Stimulated activated naive B cell treated with anti-CD40 and anti-IgM and Interleukin-4, amounts not matched to agents 10 μg/mL and 1 μg/mL and 100 μg/mL, for 72 hours (primary cell): ENCODE data around the gene KRT73.

Source experiments
- ATAC-seq, 2 donors: fragments of 150-1000 bp; cut with Tn5 transposase; replicated peaks; 2 replicates each; pipeline ENCODE4 v1.10.0; 2021; ENCODE audit warnings: moderate library complexity in 1 of 2
- DNase-seq: peaks from one replicate; pipeline ENCODE4 v3.0.0; 2021
- H3K27ac Mint-ChIP-seq: one replicate; pipeline ENCODE4 v1.8.0; 2022; ENCODE audit warnings: mild to moderate bottlenecking, mixed read lengths
- H3K27me3 Mint-ChIP-seq, 2 donors: one replicate each; pipeline ENCODE4 v1.8.0; 2022; ENCODE audit warnings: mixed read lengths in 2 of 2
- H3K36me3 Mint-ChIP-seq, 2 donors: one replicate each; pipeline ENCODE4 v1.8.0; 2022; ENCODE audit warnings: mixed read lengths in 2 of 2, mild to moderate bottlenecking in 1 of 2
- H3K4me1 Mint-ChIP-seq, 2 donors: one replicate each; pipeline ENCODE4 v1.8.0; 2022; ENCODE audit warnings: mixed read lengths in 2 of 2, mild to moderate bottlenecking in 1 of 2
- H3K4me3 Mint-ChIP-seq, 2 donors: one replicate each; pipeline ENCODE4 v1.8.0; 2022; ENCODE audit warnings: mild to moderate bottlenecking in 2 of 2, mixed read lengths in 2 of 2, moderate library complexity in 1 of 2
- H3K9me3 Mint-ChIP-seq, 2 donors: one replicate each; pipeline ENCODE4 v1.8.0; 2022; ENCODE audit warnings: mixed read lengths in 2 of 2, mild to moderate bottlenecking in 1 of 2

KRT73 gene

DNA sequence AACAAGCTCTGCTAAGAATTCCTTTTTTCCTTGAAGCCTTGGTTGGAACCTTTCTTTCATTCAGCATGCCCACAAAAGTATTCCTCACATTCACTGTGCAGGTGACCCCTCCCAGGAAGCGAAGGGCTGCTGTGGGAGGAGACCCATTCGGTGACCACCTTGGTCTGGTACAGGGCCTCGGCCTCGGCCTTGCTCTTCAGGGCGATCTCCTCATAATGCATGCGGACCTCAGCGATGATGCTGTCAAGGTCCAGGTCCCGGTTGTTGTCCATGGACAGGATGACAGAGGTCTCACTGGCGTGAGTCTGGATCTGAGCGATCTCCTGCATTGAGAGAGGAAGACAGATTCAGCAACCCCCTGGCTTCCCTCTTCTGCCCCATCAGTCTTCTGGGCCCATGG is 47.8 kb downstream of the KRT73 start:
- Mint-ChIP-seq H3K9me3 (no peaks in the 10 kb centered on the region), H3K4me1 (no peaks in the 10 kb centered on the region), H3K4me3 (no peak overlapping the region), H3K27ac (no peak overlapping the region), H3K27me3 (peaks cover 25 to 30% of the 10 kb centered on the region in 2 donors), H3K36me3 (no peaks in the 10 kb centered on the region)
- ATAC-seq (no peak), DNase-seq (no peak)

DNA sequence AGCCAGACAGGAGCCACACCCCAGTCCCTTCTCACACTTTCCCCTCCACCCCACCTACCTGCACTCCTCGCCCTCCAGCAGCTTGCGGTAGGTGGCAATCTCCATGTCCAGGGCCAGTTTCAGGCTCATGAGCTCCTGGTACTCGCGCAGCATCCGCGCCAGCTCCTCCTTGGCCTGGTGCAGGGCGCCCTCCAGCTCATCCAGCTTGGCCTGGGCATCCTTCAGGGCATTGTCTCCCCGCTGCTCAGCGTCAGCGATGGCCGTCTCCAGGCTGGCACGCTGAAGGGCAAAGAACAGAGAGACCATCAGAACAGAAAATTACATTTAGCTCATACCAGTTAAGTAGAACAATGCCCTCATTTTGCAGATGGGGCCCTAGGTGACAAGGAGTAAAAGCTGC is 50.2 kb downstream of the KRT73 start:
- Mint-ChIP-seq H3K27me3 (peaks cover 33 to 40% of the 10 kb centered on the region in 2 donors), H3K4me1 (no peaks in the 10 kb centered on the region), H3K36me3 (no peaks in the 10 kb centered on the region), H3K9me3 (no peaks in the 10 kb centered on the region), H3K4me3 (no peak overlapping the region), H3K27ac (no peak overlapping the region)
- ATAC-seq (no peak), DNase-seq (no peak)

DNA sequence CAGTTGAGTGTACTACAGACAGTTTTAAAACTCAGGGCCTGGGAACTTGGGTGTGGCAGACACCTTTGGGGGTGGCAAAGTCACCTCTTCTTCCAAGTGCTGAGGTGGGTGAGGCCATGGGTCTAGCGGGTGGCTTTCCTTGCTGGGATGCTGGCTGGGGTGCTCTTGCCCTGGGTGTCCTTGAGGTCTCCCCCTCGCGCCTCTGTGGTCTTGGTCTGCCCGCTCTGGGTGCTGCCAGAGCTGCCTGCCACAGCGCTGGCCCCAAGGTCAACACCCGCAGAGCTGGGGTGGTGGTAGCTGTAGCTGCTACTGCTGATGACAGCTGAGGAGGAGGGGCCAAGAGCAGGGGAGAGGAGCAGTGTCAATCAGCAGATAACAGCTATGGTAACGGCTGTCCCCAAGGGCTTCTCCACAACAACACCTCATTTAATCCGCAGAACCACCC is 51.5 kb downstream of the KRT73 start:
- Mint-ChIP-seq H3K27ac (no peak overlapping the region), H3K36me3 (no peaks in the 10 kb centered on the region), H3K27me3 (peaks cover 25 to 32% of the 10 kb centered on the region in 2 donors), H3K4me3 (no peak overlapping the region), H3K4me1 (no peaks in the 10 kb centered on the region), H3K9me3 (no peaks in the 10 kb centered on the region)
- no peak for DNase-seq
- no peak for ATAC-seq

DNA sequence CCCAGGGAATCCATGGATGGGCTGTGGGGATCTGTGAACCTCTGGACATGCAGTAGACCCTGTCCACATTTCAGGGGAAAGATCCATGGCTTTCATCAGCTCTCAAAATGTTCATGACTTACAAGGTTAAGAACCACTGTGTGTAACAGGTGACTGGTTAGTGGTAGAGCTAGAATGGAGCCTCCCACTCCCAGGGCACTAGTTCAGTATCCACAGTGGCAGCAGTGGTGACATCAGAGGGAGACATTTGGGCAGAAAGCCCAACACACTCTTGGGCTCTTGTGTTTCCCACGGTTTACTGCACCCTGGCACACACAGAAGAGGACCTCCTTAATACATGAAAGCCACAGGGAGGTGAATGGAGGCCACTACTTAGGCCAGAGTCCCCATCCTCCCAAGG is 53.8 kb downstream of the KRT73 start:
- H3K36me3 Mint-ChIP-seq = no peaks in the 10 kb centered on the region
- no peak for DNase-seq
- ATAC-seq = no peak
- H3K27ac Mint-ChIP-seq = no peak overlapping the region
- no peaks in the 10 kb centered on the region for H3K9me3 Mint-ChIP-seq
- no peaks in the 10 kb centered on the region for H3K4me1 Mint-ChIP-seq
- H3K4me3 Mint-ChIP-seq = no peak overlapping the region
- H3K27me3 Mint-ChIP-seq = peaks cover 25% of the 10 kb centered on the region in 2 donors

DNA sequence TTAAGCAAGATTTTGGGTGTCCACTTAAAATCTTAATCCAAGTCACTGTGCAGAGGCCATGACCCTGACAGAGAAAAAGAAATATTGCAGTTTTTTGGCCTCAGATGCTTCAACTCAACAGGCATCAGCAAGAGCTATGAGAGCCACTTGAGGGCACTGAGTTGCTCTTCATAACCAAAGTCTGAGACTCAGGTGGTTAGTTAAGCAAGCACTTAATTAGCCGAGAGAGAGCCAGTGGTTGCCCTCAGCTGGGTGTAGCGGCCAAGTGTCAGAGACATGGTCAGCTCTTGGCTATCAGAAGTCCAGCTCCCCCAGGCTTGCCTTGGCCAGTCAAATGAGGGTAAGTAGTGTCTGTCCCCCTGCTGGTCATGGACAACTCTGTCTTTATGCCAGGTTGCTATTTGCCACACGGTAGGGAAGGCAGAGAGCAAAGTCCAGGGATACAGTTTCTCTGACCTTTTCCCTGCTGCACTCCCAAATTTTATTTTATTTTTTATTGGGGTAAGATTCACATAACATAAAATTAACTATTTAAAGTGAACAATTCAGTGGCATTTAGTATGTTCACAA is 56.4 kb downstream of the KRT73 start:
- Mint-ChIP-seq H3K27me3 (peaks cover 18 to 23% of the 10 kb centered on the region in 2 donors), H3K9me3 (no peaks in the 10 kb centered on the region), H3K4me3 (no peak overlapping the region), H3K4me1 (no peaks in the 10 kb centered on the region), H3K27ac (no peak overlapping the region), H3K36me3 (no peaks in the 10 kb centered on the region)
- no peak for DNase-seq
- ATAC-seq = no peak

DNA sequence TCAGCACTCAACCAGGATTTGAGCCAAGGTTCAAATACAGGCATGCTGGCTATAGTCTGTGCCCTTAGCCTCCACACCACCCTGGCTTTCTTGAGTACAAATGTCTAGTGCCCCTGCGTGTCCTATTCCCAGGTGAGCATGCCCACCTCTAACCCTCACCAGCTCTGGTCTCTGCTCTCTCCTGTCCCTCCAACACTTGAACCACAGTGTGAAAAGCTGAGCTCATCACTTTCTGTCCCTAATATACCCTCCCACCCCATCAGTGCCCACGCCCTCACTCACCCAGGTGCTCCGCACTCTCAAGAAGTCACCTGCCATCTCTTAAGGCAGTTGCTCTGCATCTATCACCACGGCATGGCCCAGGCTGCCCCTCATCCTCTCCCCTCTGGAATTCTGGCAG is 58.4 kb downstream of the KRT73 start:
- Mint-ChIP-seq H3K36me3 (no peaks in the 10 kb centered on the region), H3K9me3 (no peaks in the 10 kb centered on the region), H3K4me3 (no peak overlapping the region), H3K27me3 (peaks cover 13 to 19% of the 10 kb centered on the region in 2 donors), H3K27ac (no peak overlapping the region), H3K4me1 (no peaks in the 10 kb centered on the region)
- ATAC-seq = no peak
- no peak for DNase-seq

DNA sequence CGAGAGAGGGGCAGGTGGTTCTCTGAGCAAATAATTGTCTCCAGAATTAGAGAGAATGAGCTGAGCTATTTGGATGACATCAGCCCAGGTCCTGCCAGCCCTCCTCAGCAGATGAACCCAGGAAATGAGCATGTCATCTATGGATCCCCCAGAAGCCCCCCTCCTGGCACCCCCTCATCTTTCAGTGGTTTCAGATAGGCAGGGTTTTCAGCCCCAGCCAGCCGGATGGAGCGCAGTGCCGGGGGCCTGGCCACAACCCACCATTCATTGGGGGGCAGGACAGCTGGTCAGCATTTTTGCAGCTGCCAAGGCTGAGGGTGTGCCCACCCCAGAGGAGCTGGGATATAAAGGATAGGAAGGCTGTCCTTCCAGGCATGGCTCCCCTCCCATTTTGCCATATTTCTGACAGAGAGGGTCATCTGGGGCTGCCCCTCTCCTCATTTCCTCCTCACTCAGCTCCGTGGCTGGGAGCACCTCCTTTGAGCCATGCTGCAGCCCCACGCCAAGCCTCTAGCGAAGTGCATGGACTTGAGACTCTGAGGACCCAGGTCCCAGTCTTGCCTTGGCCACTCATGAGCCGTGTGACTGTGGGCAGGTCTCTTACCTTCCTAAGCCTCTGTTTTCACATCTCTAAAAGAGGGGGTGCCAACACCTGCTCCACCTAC is 59.4 kb downstream of the KRT73 start:
- DNase-seq (no peak), ATAC-seq (no peak)
- Mint-ChIP-seq H3K4me1 (no peaks in the 10 kb centered on the region), H3K9me3 (no peaks in the 10 kb centered on the region), H3K27me3 (peaks cover 7 to 13% of the 10 kb centered on the region in 2 donors), H3K36me3 (no peaks in the 10 kb centered on the region), H3K27ac (no peak overlapping the region), H3K4me3 (no peak overlapping the region)
